HCT116 (cell line): Measurements from ENCODE around the gene STX12. TPM values are rescaled to one million over a fixed set of nuclear protein-coding genes. Genes with fewer than 3 reads are reported as not detected.

Experiments
- ATAC-seq: fragments of 200-7000 bp; cut with Tn5 transposase; 2 replicates; pipeline ENCODE4 v1.9.1; 2020; ENCODE audit warnings: mild to moderate bottlenecking, moderate library complexity
- BruUV-seq: library from RNA; stranded (reverse); fragments of 400-500 nt; replicated peaks from 2 replicates; lab custom pipeline; 2021; lab: Mats Ljungman, UMichigan
- CTCF ChIA-PET: fragments of 300-600 bp; sonication (Branson Sonifier 250); formaldehyde crosslinking; loops from one replicate; lab custom pipeline; 2021; ENCODE audit warnings: antibody characterized with exemption; lab: Charles Lee
- POLR2A ChIA-PET: fragments of 300-600, 350-600 bp; sonication (Branson Sonifier 250); formaldehyde crosslinking; loops from one replicate; lab custom pipeline; 2021; ENCODE audit warnings: antibody characterized with exemption; lab: Charles Lee
- RAD21 ChIA-PET, 2 experiments: fragments of 300-600 bp; sonication (Branson Sonifier 250); formaldehyde crosslinking; loops; one replicate each; lab custom pipeline; 2023; ENCODE audit warnings: low total read pairs in 2 of 2; ENCODE audit not compliant: uncharacterized antibody in 2 of 2, unreplicated experiment in 2 of 2, low non-redundant PET in 1 of 2; lab: Charles Lee
- DNase-seq: peaks from one replicate; pipeline ENCODE4 v3.0.0-alpha.2; 2010; ENCODE audit warnings: low read depth, low spot score
- H2AFZ ChIP-seq: fragments of 200-600 bp; shearing (Covaris generic), sonication (generic); 2 replicates; pipeline ENCODE4 v1.6.1; 2017; ENCODE audit warnings: low read depth, mixed run types, mixed read lengths, antibody characterized with exemption, low read length; ENCODE audit not compliant: poor library complexity, severe bottlenecking
- H3K27ac ChIP-seq: 2 replicates; pipeline ENCODE4 v1.5.1; 2012; ENCODE audit warnings: low read depth, low read length
- H3K27me3 ChIP-seq: fragments of 200-600 bp; sonication (generic); 2 replicates; pipeline ENCODE4 v1.6.1; 2016; ENCODE audit warnings: mixed run types, low read length, mixed read lengths; ENCODE audit not compliant: insufficient read depth
- H3K36me3 ChIP-seq, 2 experiments: fragments of 200-500 bp in 1 of 2; fragments of 200-600 bp in 1 of 2; sonication (Bioruptor generic) in 1 of 2; sonication (generic) in 1 of 2; 2 replicates each; pipeline versions ENCODE4 v1.5.1 to v1.6.1; 2014 to 2016; ENCODE audit warnings: low read length in 2 of 2, inconsistent platforms in 1 of 2, mixed read lengths in 1 of 2, mixed run types in 1 of 2; ENCODE audit not compliant: insufficient read depth in 2 of 2, control insufficient read depth in 1 of 2
- H3K4me1 ChIP-seq, 2 experiments: fragments of 200-600 bp in 1 of 2; sonication (generic) in 1 of 2; 2 replicates each; pipeline versions ENCODE4 v1.5.1 to v1.6.1; 2012 to 2017; ENCODE audit warnings: low read length in 2 of 2, inconsistent platforms in 1 of 2, mild to moderate bottlenecking in 1 of 2, mixed read lengths in 1 of 2, mixed run types in 1 of 2, moderate library complexity in 1 of 2; ENCODE audit not compliant: insufficient read depth in 2 of 2, control insufficient read depth in 1 of 2
- H3K4me2 ChIP-seq: fragments of 200-600 bp; sonication (generic); 2 replicates; pipeline ENCODE4 v1.6.1; 2017; ENCODE audit warnings: mixed run types, low read length, mixed read lengths
- H3K4me3 ChIP-seq, 2 experiments: fragments of 200-600 bp in 1 of 2; sonication (generic) in 1 of 2; replicated peaks in 1 of 2; 2 replicates each; pipeline ENCODE4 v1.5.1; 2011 to 2016; ENCODE audit warnings: low read length in 2 of 2, control low read depth in 1 of 2, low read depth in 1 of 2, mild to moderate bottlenecking in 1 of 2, mixed read lengths in 1 of 2, mixed run types in 1 of 2
- H3K79me2 ChIP-seq: fragments of 200-600 bp; sonication (generic); 2 replicates; pipeline ENCODE4 v1.6.1; 2017; ENCODE audit warnings: mild to moderate bottlenecking, mixed run types, low read length, moderate library complexity, mixed read lengths; ENCODE audit not compliant: insufficient read depth
- H3K9ac ChIP-seq: fragments of 200-600 bp; sonication (generic); 2 replicates; pipeline ENCODE4 v1.6.1; 2016; ENCODE audit warnings: low read length, mixed read lengths
- H3K9me2 ChIP-seq: fragments of 200-600 bp; sonication (generic), shearing (Covaris generic); 2 replicates; pipeline ENCODE4 v1.6.1; 2017; ENCODE audit warnings: mixed run types, mild to moderate bottlenecking, moderate library complexity; ENCODE audit not compliant: insufficient read depth
- H3K9me3 ChIP-seq, 2 experiments: fragments of 200-500 bp in 1 of 2; fragments of 200-600 bp in 1 of 2; sonication (Bioruptor generic) in 1 of 2; sonication (generic) in 1 of 2; 2 replicates each; pipeline ENCODE4 v1.6.1; 2014 to 2017; ENCODE audit warnings: low read length in 2 of 2, mixed read lengths in 2 of 2, inconsistent platforms in 1 of 2, low read depth in 1 of 2, mild to moderate bottlenecking in 1 of 2, mixed run types in 1 of 2, moderate library complexity in 1 of 2; ENCODE audit not compliant: control insufficient read depth in 1 of 2, insufficient read depth in 1 of 2
- H4K20me1 ChIP-seq: fragments of 200-600 bp; sonication (generic), shearing (Covaris generic); 2 replicates; pipeline ENCODE4 v1.6.1; 2017; ENCODE audit warnings: mixed run types, mild to moderate bottlenecking, moderate library complexity; ENCODE audit not compliant: insufficient read depth
- ATF3 ChIP-seq: IDR thresholded peaks from 2 replicates; pipeline ENCODE4 v1.6.1; 2012
- CEBPB ChIP-seq: IDR thresholded peaks from 2 replicates; pipeline ENCODE4 v1.6.1; 2012; ENCODE audit warnings: low read depth
- CTCF ChIP-seq, 3 experiments: fragments of 200-600 bp in 1 of 3; sonication (generic) in 1 of 3; IDR thresholded peaks in 2 of 3; conservative IDR thresholded peaks in 1 of 3; 2 replicates each; pipeline ENCODE4 v1.5.1; 2012 to 2017; ENCODE audit warnings: low read depth in 2 of 3, low read length in 2 of 3, antibody characterized with exemption in 1 of 3, borderline replicate concordance in 1 of 3, control low read depth in 1 of 3, mild to moderate bottlenecking in 1 of 3, mixed read lengths in 1 of 3, mixed run types in 1 of 3, moderate library complexity in 1 of 3; ENCODE audit not compliant: insufficient read depth in 1 of 3
- EGR1 ChIP-seq: IDR thresholded peaks from 2 replicates; pipeline ENCODE4 v1.6.1; 2012; ENCODE audit warnings: low read depth
- ELF1 ChIP-seq: IDR thresholded peaks from 2 replicates; pipeline ENCODE4 v1.6.1; 2012; ENCODE audit warnings: low read depth, borderline replicate concordance
- EZH2 ChIP-seq: fragments of 200-600 bp; sonication (generic); IDR thresholded peaks from 2 replicates; pipeline ENCODE4 v1.6.1; 2017; ENCODE audit warnings: antibody characterized with exemption, mixed run types
- EZH2phosphoT487 ChIP-seq: fragments of 200-600 bp; IDR thresholded peaks from 2 replicates; pipeline ENCODE4 v1.6.1; 2018; ENCODE audit warnings: antibody characterized with exemption, borderline replicate concordance
- FOSL1 ChIP-seq: IDR thresholded peaks from 2 replicates; pipeline ENCODE4 v1.6.1; 2012; ENCODE audit warnings: low read depth
- JUND ChIP-seq: IDR thresholded peaks from 2 replicates; pipeline ENCODE4 v1.6.1; 2012
- MAX ChIP-seq: IDR thresholded peaks from 2 replicates; pipeline ENCODE4 v1.6.1; 2012
- POLR2A ChIP-seq: IDR thresholded peaks from 2 replicates; pipeline ENCODE4 v1.7.0; 2011; ENCODE audit warnings: borderline replicate concordance; ENCODE audit not compliant: insufficient read depth, insufficient read length; ENCODE audit errors: extremely low read depth
- POLR2AphosphoS5 ChIP-seq: IDR thresholded peaks from 2 replicates; pipeline ENCODE4 v1.6.1; 2011; ENCODE audit warnings: mild to moderate bottlenecking, low read depth, low read length, moderate library complexity
- RAD21 ChIP-seq: IDR thresholded peaks from 2 replicates; pipeline ENCODE4 v1.6.1; 2012; ENCODE audit warnings: low read depth, mild to moderate bottlenecking
- REST ChIP-seq: IDR thresholded peaks from 2 replicates; pipeline ENCODE4 v1.6.1; 2012; ENCODE audit warnings: low read depth
- SIN3A ChIP-seq: IDR thresholded peaks from 2 replicates; pipeline ENCODE4 v1.6.1; 2012; ENCODE audit warnings: low read depth
- TCF7L2 ChIP-seq: IDR thresholded peaks from 2 replicates; pipeline ENCODE4 v1.7.0; 2011; ENCODE audit warnings: borderline replicate concordance, inconsistent platforms; ENCODE audit not compliant: insufficient read depth, insufficient read length; ENCODE audit errors: extremely low read depth
- YY1 ChIP-seq: IDR thresholded peaks from 2 replicates; pipeline ENCODE4 v1.6.1; 2011; ENCODE audit warnings: low read length, low read depth, moderate library complexity, mild to moderate bottlenecking; ENCODE audit not compliant: insufficient replicate concordance; ENCODE audit errors: extremely low read depth
- ZBTB33 ChIP-seq: IDR thresholded peaks from 2 replicates; pipeline ENCODE4 v1.6.1; 2011; ENCODE audit warnings: mild to moderate bottlenecking, low read length, moderate library complexity; ENCODE audit not compliant: insufficient replicate concordance; ENCODE audit errors: extremely low read depth
- ZFX ChIP-seq: fragments of 450-650 bp; IDR thresholded peaks from 2 replicates; pipeline ENCODE4 v1.6.1; 2017
- ZNF274 ChIP-seq: fragments of 200-500 bp; sonication (Bioruptor generic); IDR thresholded peaks from 2 replicates; pipeline ENCODE4 v1.6.1; 2014; ENCODE audit warnings: mild to moderate bottlenecking, low read depth, low read length, inconsistent platforms
- intact Hi-C: fragments of 100-400 bp; cut with micrococcal nuclease; formaldehyde crosslinking; loops from 2 replicates; pipeline ENCODE4 v1.10.0; 2022
- total RNA-seq: library from RNA; stranded (reverse); gene quantifications from one replicate; pipeline ENCODE4 v1.2.1, GENCODE V29; 2021; ENCODE audit not compliant: unreplicated experiment

STX12 gene
- total RNA-seq, 1 experiment from 2014 or later = 27.6 TPM

DNA sequence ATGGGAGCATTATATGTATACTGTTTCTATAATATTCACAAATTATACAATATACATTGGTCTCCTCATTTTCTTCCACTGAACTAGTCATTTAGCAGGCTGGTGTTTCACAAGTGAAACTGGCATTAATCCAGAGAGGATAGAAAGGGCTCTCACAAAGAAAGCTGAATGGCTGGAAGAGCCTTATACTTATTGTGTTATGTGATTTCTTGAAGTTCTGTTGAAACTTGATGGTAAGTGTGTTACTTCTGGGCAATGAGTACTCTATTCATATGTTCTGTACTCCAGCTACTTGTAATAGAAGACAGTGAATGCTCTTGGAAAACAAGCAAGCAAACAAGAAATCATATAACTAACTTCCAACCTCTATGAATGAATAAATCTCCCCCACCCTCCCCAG lies 14.9 kb downstream of the STX12 start:
- peaks cover 2 to 13% of the 10 kb centered on the region in 2 experiments; a peak in 2 of 4 replicates for H3K4me1 ChIP-seq
- ChIA-PET RAD21 (no interaction called here), CTCF (no interaction called here), POLR2A (interaction anchor here (1.2 kb wide), 1 partner anchor 12 kb away, joined by 3 read pairs; no protein-coding TSS in a partner anchor)
- ATAC-seq (no peak), DNase-seq (no peak)
- intact Hi-C loops = no loop called here
- no peak overlapping the region for H3K27ac ChIP-seq
- no peak overlapping the region for H3K9ac ChIP-seq
- H2AFZ ChIP-seq = no peak overlapping the region
- TF ChIP-seq RAD21 = no peak
- TF ChIP-seq MAX = no peak
- TF ChIP-seq ATF3 = no peak
- no peak for TF ChIP-seq ELF1
- no peak for TF ChIP-seq REST
- no peak for TF ChIP-seq JUND
- no peak for TF ChIP-seq CEBPB
- no peak for TF ChIP-seq ZFX
- no peak for TF ChIP-seq EZH2
- no peak for TF ChIP-seq TCF7L2
- no peak for TF ChIP-seq YY1
- TF ChIP-seq POLR2A = no peak
- no peak for TF ChIP-seq SIN3A
- TF ChIP-seq CTCF (IDR thresholded peaks at IDR 0.05 in 2 of 3, conservative IDR thresholded peaks at IDR 0.05 in 1 of 3; ENCODE audit: borderline replicate concordance in 1 of 3, insufficient read depth in 1 of 3, low read depth in 2 of 3, low read length in 2 of 3) = no peak
- TF ChIP-seq ZBTB33 = no peak
- TF ChIP-seq EZH2phosphoT487 = no peak
- TF ChIP-seq POLR2AphosphoS5 = no peak
- no peak for TF ChIP-seq FOSL1
- no peak for TF ChIP-seq ZNF274
- TF ChIP-seq EGR1 = no peak
- no peaks in the 10 kb centered on the region for H3K9me3 ChIP-seq
- H3K4me2 ChIP-seq = no peak overlapping the region
- H3K27me3 ChIP-seq = no peaks in the 10 kb centered on the region
- no peaks in the 10 kb centered on the region for H3K9me2 ChIP-seq
- no peaks in the 10 kb centered on the region for H4K20me1 ChIP-seq
- H3K4me3 ChIP-seq = no peak overlapping the region
- H3K36me3 ChIP-seq = peaks cover 2 to 8% of the 10 kb centered on the region in 2 experiments; a peak in 2 of 4 replicates
- H3K79me2 ChIP-seq = peaks cover 8% of the 10 kb centered on the region; the same call in 1 of the 2 replicates
- no TSS peak for BruUV-seq
